Cardiac fibroblast (primary cell): ENCODE measurements around the gene BCL7B.
"Not testable (repeated sequence)": the region's sequence is repeated elsewhere in the genome, so short reads cannot be mapped to it uniquely, and the experiment has no call there.

Experiments
- DNase-seq, 2 donors: peaks; one replicate each; pipeline versions ENCODE4 v3.0.0 to v3.0.0-alpha.2; 2010; ENCODE audit warnings: low read depth in 2 of 2
- H3K4me3 ChIP-seq, 2 donors: replicated peaks in 1 of 2; 1 replicate in 1 of 2; 2 replicates in 1 of 2; pipeline ENCODE4 v1.5.1; 2011; ENCODE audit warnings: low read depth in 2 of 2, low read length in 2 of 2, mild to moderate bottlenecking in 2 of 2, moderate library complexity in 1 of 2
- TF ChIP-seq, protein P1 (sequence below): IDR thresholded peaks from one replicate; pipeline ENCODE4 v1.5.1; 2011; ENCODE audit warnings: low read depth, mild to moderate bottlenecking, low read length, inconsistent platforms

Gene BCL7B

GRCh38 chr7:73544678-73545077 is 12.8 kb downstream of the BCL7B start:
- no peak overlapping the region for H3K4me3 ChIP-seq
- TF ChIP-seq, protein P1, sequence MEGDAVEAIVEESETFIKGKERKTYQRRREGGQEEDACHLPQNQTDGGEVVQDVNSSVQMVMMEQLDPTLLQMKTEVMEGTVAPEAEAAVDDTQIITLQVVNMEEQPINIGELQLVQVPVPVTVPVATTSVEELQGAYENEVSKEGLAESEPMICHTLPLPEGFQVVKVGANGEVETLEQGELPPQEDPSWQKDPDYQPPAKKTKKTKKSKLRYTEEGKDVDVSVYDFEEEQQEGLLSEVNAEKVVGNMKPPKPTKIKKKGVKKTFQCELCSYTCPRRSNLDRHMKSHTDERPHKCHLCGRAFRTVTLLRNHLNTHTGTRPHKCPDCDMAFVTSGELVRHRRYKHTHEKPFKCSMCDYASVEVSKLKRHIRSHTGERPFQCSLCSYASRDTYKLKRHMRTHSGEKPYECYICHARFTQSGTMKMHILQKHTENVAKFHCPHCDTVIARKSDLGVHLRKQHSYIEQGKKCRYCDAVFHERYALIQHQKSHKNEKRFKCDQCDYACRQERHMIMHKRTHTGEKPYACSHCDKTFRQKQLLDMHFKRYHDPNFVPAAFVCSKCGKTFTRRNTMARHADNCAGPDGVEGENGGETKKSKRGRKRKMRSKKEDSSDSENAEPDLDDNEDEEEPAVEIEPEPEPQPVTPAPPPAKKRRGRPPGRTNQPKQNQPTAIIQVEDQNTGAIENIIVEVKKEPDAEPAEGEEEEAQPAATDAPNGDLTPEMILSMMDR = no peak
- DNase-seq = no peak

DNA sequence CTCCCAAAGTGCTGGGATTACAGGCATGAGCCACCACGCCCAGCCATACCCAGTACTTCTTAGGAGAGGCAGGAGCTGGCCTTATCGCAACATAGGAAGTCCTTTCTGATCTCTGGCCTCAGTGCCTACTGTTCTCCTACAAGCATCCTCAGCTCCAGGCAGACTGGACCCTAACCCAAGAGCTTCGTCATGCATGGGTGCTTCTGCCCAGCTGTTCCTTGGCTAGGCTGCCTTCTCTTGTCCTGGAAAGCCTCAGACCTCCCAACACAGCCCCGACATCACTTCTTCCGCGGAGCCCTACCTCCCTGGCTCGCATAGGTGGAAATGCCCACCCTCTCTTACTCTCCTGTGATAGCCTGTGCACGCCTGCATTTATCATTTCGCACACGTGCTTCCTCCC is 15.8 kb downstream of the BCL7B start:
- TF ChIP-seq, protein P1 = no peak
- DNase-seq = no peak
- no peak overlapping the region for H3K4me3 ChIP-seq

GRCh38 chr7:73539709-73540108 is 17.8 kb downstream of the BCL7B start:
- TF ChIP-seq, protein P1 = no peak
- DNase-seq = no peak

DNA sequence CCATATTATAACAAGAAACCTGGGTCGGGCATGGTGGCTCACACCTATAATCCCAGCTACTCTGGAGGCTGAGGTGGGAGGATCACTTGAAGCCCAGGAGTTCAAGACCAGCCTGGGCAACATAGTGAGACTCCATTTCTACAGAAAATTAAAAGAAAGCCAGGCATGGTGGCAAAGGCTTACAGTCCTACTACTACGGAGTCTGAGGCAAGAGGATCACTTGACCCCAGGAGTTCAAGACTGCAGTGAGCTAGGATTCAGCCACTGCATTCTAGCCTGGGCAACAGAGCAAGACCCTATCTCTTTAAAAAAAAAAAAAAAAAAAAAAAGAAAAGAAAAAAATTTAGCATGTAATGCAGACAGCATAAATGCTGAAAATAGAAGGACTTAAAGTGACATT is 19.0 kb downstream of the BCL7B start:
- not testable (repeated sequence) for DNase-seq, H3K4me3 ChIP-seq

More at GRCh38 chr7:73539709-73540108, 17.8 kb downstream of the BCL7B start:
- H3K4me3 ChIP-seq = no peak overlapping the region

DNA sequence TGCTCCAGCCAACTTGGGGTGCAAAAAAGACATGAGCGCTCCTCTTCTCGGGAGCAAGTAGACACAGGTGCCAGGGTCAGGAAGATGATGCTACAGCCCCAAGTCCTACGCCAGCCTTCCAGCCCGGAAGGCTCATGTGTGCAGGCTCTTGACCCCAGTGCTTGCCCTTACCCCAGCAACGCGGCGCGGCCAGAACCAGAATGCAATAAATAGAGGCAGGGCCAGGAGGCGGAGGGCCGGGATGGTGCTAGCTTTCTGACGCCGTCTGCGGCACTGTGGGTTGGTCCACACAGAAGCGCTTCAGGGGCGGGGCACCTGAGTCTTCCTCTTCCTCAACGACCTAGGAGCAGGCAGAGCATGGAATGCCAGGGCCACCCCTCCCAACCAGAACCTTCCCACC is 20.4 kb downstream of the BCL7B start:
- DNase-seq = no peak
- H3K4me3 ChIP-seq = no peak overlapping the region
- TF ChIP-seq, protein P1 = no peak

- H3K4me3 ChIP-seq = no peak overlapping the region
- TF ChIP-seq, protein P1 = no peak
- no peak for DNase-seq
Observed at GRCh38 chr7:73536479-73536878, 21.0 kb downstream of the BCL7B start.

GRCh38 chr7:73535918-73536317 is 21.6 kb downstream of the BCL7B start:
- DNase-seq, H3K4me3 ChIP-seq: not testable (repeated sequence)

GRCh38 chr7:73533742-73534141 is 23.7 kb downstream of the BCL7B start:
- no peak overlapping the region for H3K4me3 ChIP-seq
- TF ChIP-seq, protein P1 = no peak
- DNase-seq = no peak
